H1 (cell line): ENCODE measurements around the gene AFAP1L1. TPM values are rescaled to one million over a fixed set of nuclear protein-coding genes. Genes with fewer than 3 reads are reported as not detected.

Source experiments
- ZNF274 ChIP-seq: IDR thresholded peaks from 2 replicates; pipeline ENCODE4 v1.7.0; 2012; ENCODE audit warnings: low read length, borderline replicate concordance; ENCODE audit errors: extremely low read depth
- polyA plus RNA-seq, 7 experiments: library from polyadenylated mRNA; depleted of rRNA in 3 of 7; stranded (reverse) in 5 of 7; unstranded in 2 of 7; fragments of >200 nt in 5 of 7; fragments of 200-250 nt in 2 of 7; gene quantifications; 1 replicate in 5 of 7; 2 replicates in 1 of 7; 4 replicates in 1 of 7; pipeline versions ENCODE4 v1.2.1 to v1.2.3, GENCODE V29; 2011 to 2013; ENCODE audit warnings: missing spikeins in 2 of 7, mixed read lengths in 2 of 7
- total RNA-seq: library from RNA; stranded (reverse); fragmentation: NEBNext Ultra II Directional; extraction: Animal tissue kit (Norgen Biotek cat#: 25700); gene quantifications from 2 replicates; pipeline ENCODE4 v1.2.1, GENCODE V29; 2021
- TF ChIP-seq, protein P1 (sequence below): fragments of 300-600 bp; sonication (generic); IDR thresholded peaks from 2 replicates; pipeline ENCODE4 v1.7.1; 2012; ENCODE audit warnings: low read length, moderate library complexity, mild to moderate bottlenecking, inconsistent platforms; ENCODE audit not compliant: insufficient replicate concordance

The AFAP1L1 gene
- total and polyA plus RNA-seq, 2 of the 8 experiments (the other 6 are each of a cell fraction or from before 2014, with no cell fraction given), result 0.79 to 4.7 TPM

DNA sequence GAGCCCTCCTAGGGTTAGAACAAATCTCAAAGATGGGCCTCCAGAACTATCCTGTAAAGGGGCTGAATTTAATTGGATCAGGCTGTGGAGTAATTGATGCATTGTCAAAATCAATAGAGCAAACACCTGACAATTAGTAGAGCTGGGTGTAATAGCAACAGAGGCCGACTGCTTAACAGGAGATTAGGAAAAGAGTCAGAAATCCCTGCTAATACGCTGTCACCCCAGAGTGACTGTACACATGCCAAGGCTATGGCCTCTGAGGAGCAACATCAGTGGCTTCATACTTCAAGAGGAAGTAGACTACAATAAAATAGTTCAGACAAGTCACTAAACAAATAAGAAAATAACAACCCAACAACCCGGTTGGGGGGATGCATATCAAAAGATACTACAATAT is 55.0 kb downstream of the AFAP1L1 start (continued):
- TF ChIP-seq, protein P1, sequence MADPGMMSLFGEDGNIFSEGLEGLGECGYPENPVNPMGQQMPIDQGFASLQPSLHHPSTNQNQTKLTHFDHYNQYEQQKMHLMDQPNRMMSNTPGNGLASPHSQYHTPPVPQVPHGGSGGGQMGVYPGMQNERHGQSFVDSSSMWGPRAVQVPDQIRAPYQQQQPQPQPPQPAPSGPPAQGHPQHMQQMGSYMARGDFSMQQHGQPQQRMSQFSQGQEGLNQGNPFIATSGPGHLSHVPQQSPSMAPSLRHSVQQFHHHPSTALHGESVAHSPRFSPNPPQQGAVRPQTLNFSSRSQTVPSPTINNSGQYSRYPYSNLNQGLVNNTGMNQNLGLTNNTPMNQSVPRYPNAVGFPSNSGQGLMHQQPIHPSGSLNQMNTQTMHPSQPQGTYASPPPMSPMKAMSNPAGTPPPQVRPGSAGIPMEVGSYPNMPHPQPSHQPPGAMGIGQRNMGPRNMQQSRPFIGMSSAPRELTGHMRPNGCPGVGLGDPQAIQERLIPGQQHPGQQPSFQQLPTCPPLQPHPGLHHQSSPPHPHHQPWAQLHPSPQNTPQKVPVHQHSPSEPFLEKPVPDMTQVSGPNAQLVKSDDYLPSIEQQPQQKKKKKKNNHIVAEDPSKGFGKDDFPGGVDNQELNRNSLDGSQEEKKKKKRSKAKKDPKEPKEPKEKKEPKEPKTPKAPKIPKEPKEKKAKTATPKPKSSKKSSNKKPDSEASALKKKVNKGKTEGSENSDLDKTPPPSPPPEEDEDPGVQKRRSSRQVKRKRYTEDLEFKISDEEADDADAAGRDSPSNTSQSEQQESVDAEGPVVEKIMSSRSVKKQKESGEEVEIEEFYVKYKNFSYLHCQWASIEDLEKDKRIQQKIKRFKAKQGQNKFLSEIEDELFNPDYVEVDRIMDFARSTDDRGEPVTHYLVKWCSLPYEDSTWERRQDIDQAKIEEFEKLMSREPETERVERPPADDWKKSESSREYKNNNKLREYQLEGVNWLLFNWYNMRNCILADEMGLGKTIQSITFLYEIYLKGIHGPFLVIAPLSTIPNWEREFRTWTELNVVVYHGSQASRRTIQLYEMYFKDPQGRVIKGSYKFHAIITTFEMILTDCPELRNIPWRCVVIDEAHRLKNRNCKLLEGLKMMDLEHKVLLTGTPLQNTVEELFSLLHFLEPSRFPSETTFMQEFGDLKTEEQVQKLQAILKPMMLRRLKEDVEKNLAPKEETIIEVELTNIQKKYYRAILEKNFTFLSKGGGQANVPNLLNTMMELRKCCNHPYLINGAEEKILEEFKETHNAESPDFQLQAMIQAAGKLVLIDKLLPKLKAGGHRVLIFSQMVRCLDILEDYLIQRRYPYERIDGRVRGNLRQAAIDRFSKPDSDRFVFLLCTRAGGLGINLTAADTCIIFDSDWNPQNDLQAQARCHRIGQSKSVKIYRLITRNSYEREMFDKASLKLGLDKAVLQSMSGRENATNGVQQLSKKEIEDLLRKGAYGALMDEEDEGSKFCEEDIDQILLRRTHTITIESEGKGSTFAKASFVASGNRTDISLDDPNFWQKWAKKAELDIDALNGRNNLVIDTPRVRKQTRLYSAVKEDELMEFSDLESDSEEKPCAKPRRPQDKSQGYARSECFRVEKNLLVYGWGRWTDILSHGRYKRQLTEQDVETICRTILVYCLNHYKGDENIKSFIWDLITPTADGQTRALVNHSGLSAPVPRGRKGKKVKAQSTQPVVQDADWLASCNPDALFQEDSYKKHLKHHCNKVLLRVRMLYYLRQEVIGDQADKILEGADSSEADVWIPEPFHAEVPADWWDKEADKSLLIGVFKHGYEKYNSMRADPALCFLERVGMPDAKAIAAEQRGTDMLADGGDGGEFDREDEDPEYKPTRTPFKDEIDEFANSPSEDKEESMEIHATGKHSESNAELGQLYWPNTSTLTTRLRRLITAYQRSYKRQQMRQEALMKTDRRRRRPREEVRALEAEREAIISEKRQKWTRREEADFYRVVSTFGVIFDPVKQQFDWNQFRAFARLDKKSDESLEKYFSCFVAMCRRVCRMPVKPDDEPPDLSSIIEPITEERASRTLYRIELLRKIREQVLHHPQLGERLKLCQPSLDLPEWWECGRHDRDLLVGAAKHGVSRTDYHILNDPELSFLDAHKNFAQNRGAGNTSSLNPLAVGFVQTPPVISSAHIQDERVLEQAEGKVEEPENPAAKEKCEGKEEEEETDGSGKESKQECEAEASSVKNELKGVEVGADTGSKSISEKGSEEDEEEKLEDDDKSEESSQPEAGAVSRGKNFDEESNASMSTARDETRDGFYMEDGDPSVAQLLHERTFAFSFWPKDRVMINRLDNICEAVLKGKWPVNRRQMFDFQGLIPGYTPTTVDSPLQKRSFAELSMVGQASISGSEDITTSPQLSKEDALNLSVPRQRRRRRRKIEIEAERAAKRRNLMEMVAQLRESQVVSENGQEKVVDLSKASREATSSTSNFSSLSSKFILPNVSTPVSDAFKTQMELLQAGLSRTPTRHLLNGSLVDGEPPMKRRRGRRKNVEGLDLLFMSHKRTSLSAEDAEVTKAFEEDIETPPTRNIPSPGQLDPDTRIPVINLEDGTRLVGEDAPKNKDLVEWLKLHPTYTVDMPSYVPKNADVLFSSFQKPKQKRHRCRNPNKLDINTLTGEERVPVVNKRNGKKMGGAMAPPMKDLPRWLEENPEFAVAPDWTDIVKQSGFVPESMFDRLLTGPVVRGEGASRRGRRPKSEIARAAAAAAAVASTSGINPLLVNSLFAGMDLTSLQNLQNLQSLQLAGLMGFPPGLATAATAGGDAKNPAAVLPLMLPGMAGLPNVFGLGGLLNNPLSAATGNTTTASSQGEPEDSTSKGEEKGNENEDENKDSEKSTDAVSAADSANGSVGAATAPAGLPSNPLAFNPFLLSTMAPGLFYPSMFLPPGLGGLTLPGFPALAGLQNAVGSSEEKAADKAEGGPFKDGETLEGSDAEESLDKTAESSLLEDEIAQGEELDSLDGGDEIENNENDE, result no peak
- TF ChIP-seq ZNF274, result no peak
